Hepatocyte (in vitro differentiated cells): ENCODE results near the gene KRT85.

Source experiments
- EZH2 ChIP-seq: fragments of 200-600 bp; sonication (generic); IDR thresholded peaks from 2 replicates; pipeline ENCODE4 v1.6.1; 2016; ENCODE audit warnings: antibody characterized with exemption, mild to moderate bottlenecking, borderline replicate concordance
- EZH2phosphoT487 ChIP-seq: fragments of 200-600 bp; sonication (generic); IDR thresholded peaks from one replicate; pipeline ENCODE4 v1.6.1; 2018; ENCODE audit warnings: antibody characterized with exemption, mild to moderate bottlenecking, low read depth, moderate library complexity; ENCODE audit not compliant: unreplicated experiment, severe bottlenecking

- no peak for TF ChIP-seq EZH2phosphoT487
- TF ChIP-seq EZH2: no peak
Observed at GRCh38 chr12:52322069-52322468, 45.2 kb downstream of the KRT85 start.
